SK-N-SH treated with all-trans-retinoic acid at 6 μM for 48 hours (cell line): Measurements from ENCODE around the gene CD274.

Experiments
- ATAC-seq: fragments of 200-7000 bp; cut with Tn5 transposase; 3 replicates; pipeline ENCODE4 v1.9.1; 2020; ENCODE audit warnings: mild to moderate bottlenecking, moderate library complexity
- ARNTL ChIP-seq: fragments of 450-650 bp; formaldehyde crosslinking; IDR thresholded peaks from 2 replicates; pipeline ENCODE4 v1.5.0; 2020; ENCODE audit warnings: low read depth, mild to moderate bottlenecking, moderate library complexity, borderline replicate concordance
- BACH2 ChIP-seq: fragments of 250-450 bp; sonication (Bioruptor Pico); IDR thresholded peaks from 2 replicates; pipeline ENCODE4 v1.9.0; 2021; ENCODE audit warnings: mild to moderate bottlenecking, borderline replicate concordance
- CREB5 ChIP-seq: fragments of 250-450 bp; sonication (Bioruptor Pico); IDR thresholded peaks from 2 replicates; pipeline ENCODE4 v1.5.1; 2020; ENCODE audit warnings: low read depth, mild to moderate bottlenecking, moderate library complexity
- CSDC2 ChIP-seq: fragments of 250-450 bp; sonication (Bioruptor Pico); IDR thresholded peaks from 2 replicates; pipeline ENCODE4 v1.5.0; 2020; ENCODE audit warnings: mild to moderate bottlenecking, moderate library complexity
- CSRNP3 ChIP-seq: fragments of 250-450 bp; sonication (Bioruptor Pico); IDR thresholded peaks from 2 replicates; pipeline ENCODE4 v1.5.1; 2021; ENCODE audit warnings: mild to moderate bottlenecking, moderate library complexity
- ESRRG ChIP-seq: fragments of 250-450 bp; sonication (Bioruptor Pico); IDR thresholded peaks from 2 replicates; pipeline ENCODE4 v1.6.1; 2021; ENCODE audit warnings: mild to moderate bottlenecking
- GLIS3 ChIP-seq: fragments of 250-450 bp; sonication (Bioruptor Pico); IDR thresholded peaks from 2 replicates; pipeline ENCODE4 v1.5.0; 2020; ENCODE audit warnings: mild to moderate bottlenecking, moderate library complexity
- ISL1 ChIP-seq: fragments of 250-450 bp; sonication (Bioruptor Pico); IDR thresholded peaks from 2 replicates; pipeline ENCODE4 v2.1.2; 2022; ENCODE audit warnings: mild to moderate bottlenecking, moderate library complexity
- OSR1 ChIP-seq: fragments of 250-450 bp; sonication (Bioruptor Pico); IDR thresholded peaks from 2 replicates; pipeline ENCODE4 v1.8.0; 2022; ENCODE audit warnings: moderate library complexity, mild to moderate bottlenecking, inconsistent platforms
- PATZ1 ChIP-seq: fragments of 250-450 bp; sonication (Bioruptor Pico); IDR thresholded peaks from 2 replicates; pipeline ENCODE4 v1.8.0; 2020; ENCODE audit warnings: mild to moderate bottlenecking, moderate library complexity, borderline replicate concordance
- POU6F1 ChIP-seq: fragments of 250-450 bp; sonication (Bioruptor Pico); IDR thresholded peaks from 2 replicates; pipeline ENCODE4 v1.8.0; 2021; ENCODE audit warnings: low read depth, mild to moderate bottlenecking, moderate library complexity, borderline replicate concordance
- PPARA ChIP-seq: fragments of 250-450 bp; sonication (Bioruptor Pico); IDR thresholded peaks from 2 replicates; pipeline ENCODE4 v1.5.0; 2020; ENCODE audit warnings: mild to moderate bottlenecking, borderline replicate concordance
- RARB ChIP-seq: fragments of 250-450 bp; sonication (Bioruptor Pico); IDR thresholded peaks from 2 replicates; pipeline ENCODE4 v1.8.0; 2021; ENCODE audit warnings: mild to moderate bottlenecking, moderate library complexity
- SNAI2 ChIP-seq: fragments of 250-450 bp; sonication (Bioruptor Pico); IDR thresholded peaks from 2 replicates; pipeline ENCODE4 v1.5.0; 2020; ENCODE audit warnings: mild to moderate bottlenecking, moderate library complexity
- TCF4 ChIP-seq: fragments of 250-450 bp; sonication (Bioruptor Pico); IDR thresholded peaks from 2 replicates; pipeline ENCODE4 v1.8.0; 2021; ENCODE audit warnings: mild to moderate bottlenecking, moderate library complexity, borderline replicate concordance
- TOX ChIP-seq: fragments of 250-450 bp; sonication (Bioruptor Pico); IDR thresholded peaks from 2 replicates; pipeline ENCODE4 v1.8.0; 2021; ENCODE audit warnings: mild to moderate bottlenecking, moderate library complexity, borderline replicate concordance
- TSHZ2 ChIP-seq: fragments of 250-450 bp; sonication (Bioruptor Pico); IDR thresholded peaks from 2 replicates; pipeline ENCODE4 v1.5.0; 2020; ENCODE audit warnings: mild to moderate bottlenecking, moderate library complexity
- ZC3H10 ChIP-seq: fragments of 250-450 bp; sonication (Bioruptor Pico); IDR thresholded peaks from 2 replicates; pipeline ENCODE4 v1.5.1; 2021; ENCODE audit warnings: mild to moderate bottlenecking, moderate library complexity
- ZFP3 ChIP-seq: fragments of 250-450 bp; sonication (Bioruptor Pico); IDR thresholded peaks from 2 replicates; pipeline ENCODE4 v1.5.0; 2020; ENCODE audit warnings: mild to moderate bottlenecking, moderate library complexity
- ZFP30 ChIP-seq: fragments of 450-650 bp; formaldehyde crosslinking; IDR thresholded peaks from 2 replicates; pipeline ENCODE4 v1.5.0; 2022; ENCODE audit warnings: mild to moderate bottlenecking, moderate library complexity
- ZNF8 ChIP-seq: fragments of 450-650 bp; formaldehyde crosslinking; IDR thresholded peaks from 2 replicates; pipeline ENCODE4 v1.5.0; 2020; ENCODE audit warnings: mild to moderate bottlenecking, moderate library complexity

CD274 gene

GRCh38 chr9:5445886-5446285, 4.5 kb upstream of the CD274 start:
- TF ChIP-seq TOX (CRISPR knock-in tag) (no peak), ARNTL (CRISPR knock-in tag) (no peak), ISL1 (CRISPR knock-in tag) (no peak), ESRRG (no peak), CSRNP3 (no peak), SNAI2 (CRISPR knock-in tag) (no peak), ZFP3 (CRISPR knock-in tag) (no peak), TCF4 (CRISPR knock-in tag) (no peak), ZNF8 (CRISPR knock-in tag) (no peak), BACH2 (no peak), PPARA (no peak), OSR1 (CRISPR knock-in tag) (no peak), CSDC2 (CRISPR knock-in tag) (no peak), POU6F1 (CRISPR knock-in tag) (no peak)
- no peak for ATAC-seq

- TF ChIP-seq CSDC2 (CRISPR knock-in tag) = no peak
- TF ChIP-seq POU6F1 (CRISPR knock-in tag) = no peak
- TF ChIP-seq OSR1 (CRISPR knock-in tag) = no peak
- TF ChIP-seq ZC3H10 (CRISPR knock-in tag) = no peak
- no peak for TF ChIP-seq ZFP30 (CRISPR knock-in tag)
- no peak for TF ChIP-seq TOX (CRISPR knock-in tag)
- no peak for TF ChIP-seq CREB5 (CRISPR knock-in tag)
- no peak for TF ChIP-seq ISL1 (CRISPR knock-in tag)
- no peak for TF ChIP-seq GLIS3 (CRISPR knock-in tag)
- TF ChIP-seq PATZ1 (CRISPR knock-in tag) = no peak
- TF ChIP-seq RARB (CRISPR knock-in tag) = no peak
- TF ChIP-seq TSHZ2 = no peak
- TF ChIP-seq BACH2 = no peak
- no peak for TF ChIP-seq TCF4 (CRISPR knock-in tag)
- no peak for ATAC-seq
These were observed 3.7 kb upstream of the CD274 start for GRCh38 chr9:5446451-5447236.
